HL-60 (cell line): Measurements from ENCODE around the gene ADH7.

Experiments
- CTCF ChIP-seq: IDR thresholded peaks from one replicate; pipeline ENCODE4 v1.5.1; 2011; ENCODE audit warnings: low read length, control low read depth, inconsistent platforms; ENCODE audit not compliant: insufficient read depth
- GABPA ChIP-seq: IDR thresholded peaks from 2 replicates; pipeline ENCODE4 v1.6.1; 2012; ENCODE audit warnings: low read depth
- POLR2AphosphoS5 ChIP-seq: IDR thresholded peaks from 2 replicates; pipeline ENCODE4 v1.6.1; 2012; ENCODE audit warnings: low read depth
- REST ChIP-seq: IDR thresholded peaks from 2 replicates; pipeline ENCODE4 v1.6.1; 2012; ENCODE audit warnings: low read depth; ENCODE audit not compliant: insufficient replicate concordance
- SPI1 ChIP-seq: IDR thresholded peaks from 2 replicates; pipeline ENCODE4 v1.6.1; 2012; ENCODE audit warnings: low read depth, mild to moderate bottlenecking, borderline replicate concordance

- TF ChIP-seq CTCF (no peak), POLR2AphosphoS5 (no peak), GABPA (no peak), REST (no peak), SPI1 (no peak)
Measured at GRCh38 chr4:99483636-99484035, 48.5 kb upstream of the ADH7 start.
